HepG2 (cell line): ENCODE measurements around the gene TTC23. TPM values are rescaled to one million over a fixed set of nuclear protein-coding genes. Genes with fewer than 3 reads are reported as not detected.

Experiments used
- CHD4 ChIP-seq: fragments of 200-600 bp; sonication (generic); IDR thresholded peaks from 2 replicates; pipeline ENCODE4 v1.7.0; 2017; ENCODE audit warnings: mild to moderate bottlenecking, low read length, borderline replicate concordance
- E2F5 ChIP-seq: sonication (generic); formaldehyde crosslinking; conservative IDR thresholded peaks from 2 replicates; pipeline ENCODE4 v1.4.0; 2020; ENCODE audit warnings: missing genetic modification reagents
- ELF3 ChIP-seq: IDR thresholded peaks from 2 replicates; pipeline ENCODE4 v1.6.1; 2016; ENCODE audit warnings: missing genetic modification reagents, missing compliant biosample characterization
- FOXJ3 ChIP-seq: sonication (generic); formaldehyde crosslinking; IDR thresholded peaks from 2 replicates; pipeline ENCODE4 v1.4.0; 2020; ENCODE audit warnings: missing genetic modification reagents, mild to moderate bottlenecking, borderline replicate concordance
- KLF13 ChIP-seq: sonication (generic); formaldehyde crosslinking; IDR thresholded peaks from 2 replicates; pipeline ENCODE4 v1.4.0; 2020; ENCODE audit warnings: mild to moderate bottlenecking, missing genetic modification reagents
- NFE2L2 ChIP-seq: fragments of 150-350 bp; IDR thresholded peaks from 2 replicates; pipeline ENCODE4 v1.6.1; 2014; ENCODE audit warnings: low read length
- NFIB ChIP-seq: sonication (generic); formaldehyde crosslinking; IDR thresholded peaks from 2 replicates; pipeline ENCODE4 v1.9.0; 2021; ENCODE audit warnings: missing genetic modification reagents, mild to moderate bottlenecking, borderline replicate concordance
- NR1H2 ChIP-seq: sonication (generic); formaldehyde crosslinking; IDR thresholded peaks from 2 replicates; pipeline ENCODE4 v1.8.1; 2022; ENCODE audit warnings: low read depth, missing genetic modification reagents, borderline replicate concordance
- NR2F1 ChIP-seq, 2 experiments: fragments of 450-650 bp in 1 of 2; formaldehyde crosslinking in 1 of 2; IDR thresholded peaks; 2 replicates each; pipeline versions ENCODE4 v1.5.0 to v1.6.1; 2016 to 2020; ENCODE audit warnings: mild to moderate bottlenecking in 1 of 2, missing compliant biosample characterization in 1 of 2, missing genetic modification reagents in 1 of 2, moderate library complexity in 1 of 2
- PCBP1 ChIP-seq: fragments of 200-400 bp; formaldehyde crosslinking; IDR thresholded peaks from 2 replicates; pipeline ENCODE4 v1.6.1; 2017; ENCODE audit warnings: mild to moderate bottlenecking, low read depth, low read length, borderline replicate concordance
- PHF8 ChIP-seq: sonication (generic); formaldehyde crosslinking; IDR thresholded peaks from 2 replicates; pipeline ENCODE4 v1.5.0; 2020; ENCODE audit warnings: missing genetic modification reagents
- RFX1 ChIP-seq: fragments of 450-650 bp; IDR thresholded peaks from 2 replicates; pipeline ENCODE4 v1.6.1; 2017
- RFX5 ChIP-seq: IDR thresholded peaks from 2 replicates; pipeline ENCODE4 v1.6.1; 2011; ENCODE audit warnings: low read depth, low read length, improper control_type of control experiment
- SALL1 ChIP-seq: sonication (generic); formaldehyde crosslinking; IDR thresholded peaks from 2 replicates; pipeline ENCODE4 v1.8.0; 2022; ENCODE audit warnings: mild to moderate bottlenecking, missing genetic modification reagents
- SMAD3 ChIP-seq: sonication (generic); formaldehyde crosslinking; IDR thresholded peaks from 2 replicates; pipeline ENCODE4 v1.4.0; 2020; ENCODE audit warnings: missing genetic modification reagents
- ZBTB21 ChIP-seq: sonication (generic); formaldehyde crosslinking; IDR thresholded peaks from 2 replicates; pipeline ENCODE4 v1.4.0; 2020; ENCODE audit warnings: missing genetic modification reagents
- ZBTB46 ChIP-seq: sonication (generic); formaldehyde crosslinking; IDR thresholded peaks from 2 replicates; pipeline ENCODE4 v1.4.0; 2020; ENCODE audit warnings: mild to moderate bottlenecking, missing genetic modification reagents, borderline replicate concordance
- ZFP91 ChIP-seq: sonication (generic); formaldehyde crosslinking; IDR thresholded peaks from 2 replicates; pipeline ENCODE4 v1.9.0; 2022; ENCODE audit warnings: missing genetic modification reagents, mild to moderate bottlenecking, borderline replicate concordance
- ZNF687 ChIP-seq: sonication (generic); formaldehyde crosslinking; IDR thresholded peaks from 2 replicates; pipeline ENCODE4 v1.5.1; 2020; ENCODE audit warnings: mild to moderate bottlenecking, missing genetic modification reagents, moderate library complexity
- ZNF777 ChIP-seq: sonication (generic); formaldehyde crosslinking; IDR thresholded peaks from 2 replicates; pipeline ENCODE4 v1.4.0; 2020; ENCODE audit warnings: missing genetic modification reagents
- ZNF83 ChIP-seq: sonication (generic); formaldehyde crosslinking; IDR thresholded peaks from 2 replicates; pipeline ENCODE4 v1.4.0; 2020; ENCODE audit warnings: missing genetic modification reagents, mild to moderate bottlenecking, borderline replicate concordance
- ZNF839 ChIP-seq: sonication (generic); formaldehyde crosslinking; IDR thresholded peaks from 2 replicates; pipeline ENCODE4 v1.4.0; 2020; ENCODE audit warnings: missing genetic modification reagents, mild to moderate bottlenecking, borderline replicate concordance
- ZSCAN21 ChIP-seq: sonication (generic); formaldehyde crosslinking; IDR thresholded peaks from 2 replicates; pipeline ENCODE4 v1.8.0; 2022; ENCODE audit warnings: mild to moderate bottlenecking, missing genetic modification reagents, moderate library complexity, borderline replicate concordance
- polyA plus RNA-seq, 8 experiments: library from polyadenylated mRNA; depleted of rRNA in 3 of 8; stranded (reverse) in 7 of 8; unstranded in 1 of 8; fragments of >200 nt; fragmentation: Illumina TruSeq in 4 of 8; extraction: Trizol in 4 of 8; gene quantifications; 2 replicates each; pipeline versions ENCODE4 v1.2.1 to v1.2.3, GENCODE V29; 2011 to 2016; ENCODE audit warnings: low read depth in 4 of 8, missing spikeins in 1 of 8, mixed read lengths in 1 of 8; ENCODE audit not compliant: insufficient read depth in 1 of 8
- total RNA-seq, 5 experiments: library from RNA; depleted of rRNA; stranded (reverse); fragments of >200 nt; fragmentation: Illumina TruSeq; extraction: Trizol; gene quantifications; 2 replicates each; pipeline ENCODE4 v1.2.3, GENCODE V29; 2016; ENCODE audit warnings: low read depth in 1 of 5

The TTC23 gene
- total and polyA plus RNA-seq, 2 of the 13 experiments (the other 11 are each of a cell fraction or from before 2014, with no cell fraction given) = 1.6 to 11.7 TPM

- no peak for TF ChIP-seq NR1H2 (CRISPR knock-in tag)
- TF ChIP-seq ZNF777 = no peak
- TF ChIP-seq SALL1 = peak; percentile 55; the same call in 1 of the 2 replicates
- peak; percentile 64; the same call in 1 of the 2 replicates for TF ChIP-seq NFE2L2
- no peak for TF ChIP-seq ZBTB46 (CRISPR knock-in tag)
- no peak for TF ChIP-seq RFX1
- TF ChIP-seq ZNF839 (CRISPR knock-in tag) = no peak
- TF ChIP-seq RFX5 = no peak
- TF ChIP-seq PHF8 (CRISPR knock-in tag) = no peak
- TF ChIP-seq KLF13 (CRISPR knock-in tag) = no peak
- TF ChIP-seq E2F5 = no peak
- TF ChIP-seq ZBTB21 (CRISPR knock-in tag) = no peak
- peak; percentile 47 for TF ChIP-seq ZNF687 (CRISPR knock-in tag)
- no peak for TF ChIP-seq FOXJ3 (CRISPR knock-in tag)
- TF ChIP-seq CHD4 = no peak
- no peak for TF ChIP-seq SMAD3 (CRISPR knock-in tag)
- TF ChIP-seq ZSCAN21 (CRISPR knock-in tag) = no peak
- TF ChIP-seq ZFP91 (CRISPR knock-in tag) = no peak
- TF ChIP-seq NFIB = no peak
- TF ChIP-seq PCBP1 = no peak
- TF ChIP-seq NR2F1 (CRISPR knock-in tag; IDR thresholded peaks at IDR 0.05) = 0 out of 4 replicates have a peak, but pooled peaks of 1 of the 2 experiments have one; percentile 17
- no peak for TF ChIP-seq ELF3 (CRISPR knock-in tag)
- no peak for TF ChIP-seq ZNF83
Observed at GRCh38 chr15:99257107-99257750, 7.8 kb upstream of the TTC23 start (continued).
